HuH-7.5 (cell line): ENCODE data around the gene COL5A3.

ENCODE experiments used
- DNase-seq: peaks from one replicate; pipeline ENCODE4 v3.0.0; 2011; ENCODE audit warnings: low spot score

COL5A3 gene

DNA sequence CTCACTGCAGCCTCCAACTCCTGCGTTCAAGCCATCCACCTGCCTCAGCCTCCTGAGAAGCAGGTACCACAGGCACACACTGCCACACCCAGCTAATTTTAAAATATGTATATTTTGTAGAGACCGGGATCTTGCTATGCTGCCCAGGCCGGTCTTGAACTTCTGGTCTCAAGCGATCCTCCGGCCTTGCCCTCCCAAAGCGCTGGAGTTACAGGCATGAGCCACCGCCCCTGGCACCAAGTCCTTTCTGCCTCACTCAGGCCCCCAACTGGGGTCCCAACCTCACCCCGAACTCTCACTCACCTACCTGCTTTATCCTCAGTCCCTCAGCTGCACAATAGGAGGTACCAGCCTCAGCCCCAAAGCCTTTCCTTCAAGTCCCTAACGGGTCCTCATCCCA is 635 bp upstream of the COL5A3 start:
- no peak for DNase-seq

DNA sequence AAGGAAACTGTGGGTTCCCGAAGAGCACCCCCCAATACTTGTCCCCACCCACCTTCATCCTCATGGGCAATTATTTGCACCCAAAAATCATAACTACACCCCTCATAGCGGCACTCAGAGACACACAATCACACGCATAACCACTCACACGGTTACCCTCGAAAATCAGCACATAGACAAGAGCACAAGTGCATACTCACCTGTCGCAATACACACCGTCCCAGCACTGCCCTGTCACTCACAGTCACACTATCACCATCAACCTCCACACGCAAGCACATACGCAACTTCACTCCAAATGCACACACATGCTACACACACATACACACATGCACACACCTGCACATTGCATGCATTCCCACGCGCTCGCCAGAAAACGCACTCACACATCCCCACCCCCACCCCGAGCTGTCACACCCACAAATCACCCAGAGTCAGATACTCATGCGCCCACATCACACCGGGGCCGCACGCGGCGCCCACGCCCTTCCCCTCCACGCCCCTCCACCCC is 535 bp downstream of the COL5A3 start:
- no peak for DNase-seq

DNA sequence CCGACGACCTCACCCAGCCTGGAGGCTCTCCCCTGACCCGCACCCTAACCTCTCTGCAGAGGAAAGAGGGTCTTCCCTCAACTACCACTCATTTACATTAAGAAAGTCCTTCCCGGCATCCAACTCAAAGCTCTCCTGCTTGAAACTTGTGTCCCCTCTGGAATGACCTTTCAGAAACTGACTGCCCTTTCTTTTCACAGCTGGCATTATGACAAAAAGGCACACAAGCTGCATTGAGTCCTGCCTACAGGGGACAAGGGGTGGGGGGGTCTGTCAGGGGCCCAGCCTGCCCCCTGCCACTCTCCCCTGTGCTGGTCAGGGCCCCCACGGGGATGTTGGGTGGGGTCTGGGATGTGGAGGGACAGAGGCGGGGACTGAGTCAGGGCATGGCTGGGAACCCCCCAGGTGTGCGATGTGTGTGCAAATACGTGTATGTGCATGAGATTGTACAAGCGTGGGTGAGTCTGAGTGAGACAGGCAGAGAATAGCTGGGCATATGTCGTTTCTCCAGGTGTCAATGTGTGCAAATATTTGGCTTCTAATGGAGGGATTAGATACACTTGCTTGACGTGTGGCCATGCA is 2.0 kb downstream of the COL5A3 start:
- DNase-seq = no peak

DNA sequence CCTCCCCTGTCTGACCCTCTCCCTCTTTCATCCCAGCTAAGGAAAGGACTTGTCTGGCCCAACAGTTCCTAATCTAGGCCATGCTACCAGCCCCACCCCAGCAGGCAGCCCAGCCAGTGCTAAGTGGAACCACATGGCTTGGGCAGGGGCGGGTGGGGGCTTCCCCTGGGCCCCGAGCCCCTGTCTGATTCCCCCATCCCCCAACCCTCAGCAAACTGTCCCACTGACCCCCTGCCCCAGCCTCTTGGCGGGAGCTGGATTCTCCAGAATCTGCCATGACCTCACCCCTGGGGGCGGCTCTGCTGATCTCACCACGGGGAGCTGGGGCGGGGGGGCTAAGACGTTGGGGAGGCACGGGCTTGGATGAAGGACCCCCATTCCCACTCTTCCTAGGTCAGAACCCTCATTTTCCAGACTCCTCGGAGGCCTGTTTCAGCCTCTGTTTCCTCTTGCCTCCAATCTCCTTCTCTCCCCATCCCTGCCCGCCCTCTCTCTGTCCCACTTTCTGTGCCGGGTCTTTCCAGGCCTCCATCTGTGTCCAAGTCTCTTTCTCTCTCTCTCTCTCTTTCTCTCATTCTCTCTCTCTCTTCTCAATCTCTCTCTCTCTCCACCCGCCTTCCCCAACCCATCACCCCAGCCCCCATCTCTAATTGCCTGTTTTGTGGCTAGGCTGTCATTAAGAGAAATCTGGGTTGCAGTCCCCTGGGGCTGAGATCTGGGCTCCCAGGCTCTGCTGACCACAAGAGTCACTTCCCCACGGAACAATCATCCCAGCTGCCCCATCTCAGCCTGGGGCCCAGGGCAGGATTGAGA is 2.7 kb downstream of the COL5A3 start:
- no peak for DNase-seq

DNA sequence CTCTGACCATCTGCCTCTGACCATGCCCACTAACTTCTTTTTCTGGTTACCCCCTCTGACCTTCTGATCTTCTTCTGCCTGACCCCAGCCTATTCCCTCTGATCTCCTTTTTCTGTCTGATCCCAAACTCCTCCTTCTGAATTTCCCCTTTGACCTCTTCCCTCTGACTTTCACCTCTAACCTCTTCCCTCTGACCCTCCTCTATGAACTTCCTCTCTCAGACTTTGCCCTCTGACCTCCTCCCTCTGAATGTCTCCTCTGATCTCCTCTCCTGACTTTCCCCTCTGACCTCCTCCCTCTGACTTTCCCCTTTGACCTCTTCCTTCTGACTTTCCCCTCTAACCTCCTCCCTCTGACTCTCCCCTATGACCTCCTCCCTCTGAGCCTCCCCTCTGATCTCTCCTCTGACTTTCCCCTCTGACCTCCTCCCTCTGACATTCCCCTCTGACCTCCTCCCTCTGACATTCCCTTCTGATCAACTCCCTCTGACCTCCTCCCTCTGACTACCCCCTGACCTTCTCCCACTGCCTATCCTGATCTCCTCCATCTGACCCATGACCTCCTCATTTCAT is 3.5 kb downstream of the COL5A3 start:
- DNase-seq = no peak

DNA sequence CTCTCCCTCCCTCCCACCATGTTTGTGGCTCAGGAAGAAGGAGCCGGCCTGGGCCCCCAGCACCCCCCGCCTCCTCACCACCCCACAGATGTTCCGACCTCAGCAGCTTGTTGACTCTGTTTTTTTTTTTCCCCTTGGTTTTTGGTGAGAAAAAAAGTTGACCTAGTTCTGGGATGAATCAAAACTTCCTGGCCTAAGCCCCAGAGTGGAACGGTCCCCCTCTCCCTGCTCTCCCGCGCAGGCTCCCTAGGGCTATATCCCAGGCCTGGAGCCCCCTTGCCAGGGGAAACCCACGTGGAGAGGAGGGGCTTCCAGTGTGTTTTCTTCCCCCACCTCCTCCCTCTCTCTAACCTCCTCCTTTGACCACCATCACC is 4.0 kb downstream of the COL5A3 start:
- DNase-seq = no peak

DNA sequence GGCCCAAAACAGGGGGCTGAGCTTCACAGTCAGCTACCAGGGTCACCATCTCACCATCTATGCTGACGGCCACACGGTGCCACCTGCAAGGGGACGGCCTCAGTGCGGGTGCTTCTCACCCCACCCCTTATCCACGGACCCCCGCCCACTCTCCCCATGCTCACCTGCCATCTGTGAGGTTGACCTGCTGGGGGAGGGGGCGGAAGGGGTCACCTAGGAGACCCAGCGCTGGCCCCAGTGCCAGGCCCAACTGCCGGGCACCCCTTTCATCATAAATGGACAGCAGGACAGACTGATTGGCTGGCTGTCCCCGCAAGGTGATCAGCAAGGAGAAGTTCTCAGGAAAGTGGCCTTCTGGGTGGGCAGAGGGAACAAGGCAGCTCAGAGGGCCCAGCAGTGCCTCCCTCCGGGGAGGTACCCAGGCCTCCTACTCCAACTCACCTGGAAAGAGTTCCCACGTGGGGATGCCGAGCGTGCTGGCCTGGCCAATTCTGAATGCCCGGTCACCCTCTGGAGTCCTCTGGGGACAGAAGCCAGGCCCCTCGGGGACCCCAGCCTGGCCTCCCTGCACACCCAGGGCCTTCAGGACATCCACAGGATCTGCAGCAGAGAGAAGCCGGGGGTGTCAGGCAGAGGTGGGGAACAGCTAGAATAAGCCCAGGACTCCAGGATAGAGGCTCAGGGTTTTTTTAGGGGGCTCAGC is 4.5 kb downstream of the COL5A3 start:
- no peak for DNase-seq

DNA sequence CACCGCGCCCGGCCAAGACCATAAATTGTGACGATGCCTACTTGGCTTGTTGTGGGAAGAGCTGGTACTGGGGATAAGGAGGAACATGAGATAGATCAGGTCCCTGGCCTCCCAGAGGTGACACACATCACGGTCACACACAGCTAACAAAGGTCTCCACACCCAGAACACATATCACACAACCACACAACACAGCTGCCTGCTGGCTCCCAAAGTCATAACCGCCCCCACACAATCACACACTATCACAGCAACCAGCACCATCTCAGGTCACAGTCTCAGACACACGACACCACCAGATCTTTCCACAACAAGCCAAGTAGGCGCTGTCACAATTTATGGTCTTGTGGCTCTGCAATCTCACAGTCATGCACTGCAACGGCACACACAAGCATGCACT is 5.7 kb downstream of the COL5A3 start:
- DNase-seq = no peak

DNA sequence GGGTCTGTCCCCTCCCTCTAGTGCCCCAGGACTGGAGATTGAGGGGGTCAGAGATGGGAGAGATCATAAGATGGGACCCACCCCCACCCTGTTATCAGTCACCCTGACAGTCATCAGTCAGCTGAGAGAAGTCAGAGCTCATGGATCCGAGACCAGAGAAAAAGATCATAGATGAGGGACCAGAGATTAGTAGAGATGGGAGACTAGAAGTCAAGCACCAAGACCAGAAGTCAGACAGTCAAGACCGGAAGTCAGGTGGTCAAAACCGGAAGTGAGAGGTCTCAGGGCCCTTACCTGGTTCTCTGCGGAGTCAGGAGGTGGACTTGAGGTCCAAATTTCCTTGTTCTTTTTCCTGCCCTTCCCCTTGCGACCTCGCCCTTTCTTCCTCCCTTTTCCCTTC is 7.0 kb downstream of the COL5A3 start:
- DNase-seq = no peak

DNA sequence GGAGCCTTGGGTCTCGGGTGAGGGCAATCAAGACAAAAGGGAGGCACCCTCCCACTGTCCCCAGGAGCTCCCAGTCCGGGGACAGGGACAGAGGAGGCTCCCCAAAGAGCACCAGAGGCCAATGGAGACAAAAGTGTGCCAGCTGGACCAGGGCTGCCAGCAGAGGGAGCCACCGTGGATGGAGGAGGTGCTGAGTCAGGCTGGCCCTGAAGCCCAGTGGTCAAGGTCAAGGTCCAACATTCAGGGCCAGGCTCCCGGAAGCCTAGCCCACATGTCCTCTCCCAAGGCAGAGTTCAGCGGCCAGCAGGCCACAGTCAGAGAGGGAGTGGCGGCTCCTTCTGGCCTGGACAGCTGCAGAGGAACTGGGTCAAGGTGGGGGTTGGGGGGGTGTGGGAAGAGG is 8.4 kb downstream of the COL5A3 start:
- DNase-seq = peak; percentile 93

DNA sequence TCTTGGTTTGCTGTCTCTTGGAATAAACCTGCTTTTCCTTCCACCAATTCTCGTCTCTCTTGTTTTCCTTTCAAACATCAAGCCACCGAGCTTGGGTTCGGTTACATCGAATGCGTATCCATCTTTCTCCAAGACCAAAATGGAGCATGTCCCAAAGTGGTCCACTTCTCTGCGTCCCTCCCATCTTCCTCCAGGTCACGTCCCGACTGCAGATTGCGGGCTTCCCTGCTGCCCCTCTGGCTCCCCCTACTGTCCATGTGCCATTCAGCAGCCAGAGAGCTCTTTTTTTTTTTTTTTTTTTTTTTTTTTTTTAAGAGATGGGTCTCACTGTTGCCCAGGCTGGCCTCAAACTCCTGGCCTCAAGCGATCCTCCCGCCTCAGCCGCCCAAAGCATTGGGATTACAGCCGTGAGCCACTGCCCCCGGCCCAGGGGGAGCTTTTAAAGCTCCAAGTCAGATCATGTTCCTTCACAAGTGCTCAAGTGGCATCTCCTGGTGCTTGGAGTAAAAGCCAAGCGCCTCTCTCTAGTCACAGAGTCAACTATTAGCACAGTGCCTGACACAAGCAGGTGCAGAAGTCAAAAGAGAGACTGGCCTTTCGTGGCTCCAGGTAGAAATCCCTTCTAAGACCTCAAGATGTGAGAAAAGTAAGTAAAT is 10.0 kb downstream of the COL5A3 start:
- DNase-seq = peak; percentile 86

DNA sequence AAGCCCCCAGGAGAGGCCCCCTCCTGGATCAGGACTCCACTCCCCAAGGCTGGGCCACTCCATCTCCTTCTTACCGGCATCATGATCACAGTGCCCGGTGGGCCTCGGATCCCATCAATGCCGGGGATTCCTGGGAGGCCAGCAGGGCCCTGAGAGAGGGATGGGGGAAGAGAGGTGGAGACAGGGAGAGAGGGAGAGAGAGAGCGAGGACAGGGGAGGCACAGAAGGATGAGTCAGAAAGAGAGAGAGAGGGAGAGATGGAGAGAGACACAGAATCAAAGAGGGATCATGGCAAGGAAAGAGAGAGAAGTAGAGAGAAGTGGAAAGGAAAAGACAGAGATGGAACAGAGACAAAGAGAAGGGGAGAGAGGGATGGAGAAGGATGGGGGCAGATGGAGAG is 13.8 kb downstream of the COL5A3 start:
- DNase-seq = no peak

DNA sequence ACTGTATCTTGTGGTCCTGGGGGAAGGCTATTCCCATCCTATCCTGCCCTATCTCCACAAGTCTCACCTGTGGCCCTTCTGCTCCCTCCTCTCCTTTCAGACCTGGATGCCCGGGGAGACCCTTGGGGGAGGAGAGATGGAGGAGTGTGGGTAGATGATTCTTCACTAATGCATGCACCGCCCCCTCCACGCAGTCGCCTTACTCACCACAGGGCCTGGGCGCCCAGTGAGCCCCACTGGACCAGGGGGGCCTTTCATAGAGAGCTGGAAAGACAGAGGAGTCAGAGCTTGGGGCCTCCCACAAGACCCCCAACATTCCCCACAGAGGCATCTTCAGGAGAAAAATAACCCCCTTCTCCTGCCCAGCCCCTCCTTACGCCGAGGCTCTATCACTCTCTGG is 14.3 kb downstream of the COL5A3 start:
- DNase-seq = no peak

DNA sequence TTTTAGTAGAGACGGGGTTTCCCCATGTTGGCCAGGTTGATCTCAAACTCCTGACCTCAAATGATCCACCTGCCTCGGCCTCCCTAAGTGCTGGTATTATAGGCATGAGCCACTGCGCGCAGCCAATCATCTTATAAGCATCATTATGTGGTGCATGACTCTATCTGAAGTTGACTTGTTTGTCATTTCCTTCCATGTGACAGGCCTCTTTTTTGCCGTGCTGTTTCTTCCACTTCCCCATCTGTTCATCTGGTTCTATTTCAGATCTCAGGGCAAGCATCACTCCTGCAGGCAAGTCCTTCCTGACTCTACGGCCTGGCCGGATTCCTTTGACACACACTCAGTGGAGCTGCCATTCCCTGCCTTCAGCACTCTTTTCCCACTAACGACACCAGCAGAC is 15.2 kb downstream of the COL5A3 start:
- no peak for DNase-seq

DNA sequence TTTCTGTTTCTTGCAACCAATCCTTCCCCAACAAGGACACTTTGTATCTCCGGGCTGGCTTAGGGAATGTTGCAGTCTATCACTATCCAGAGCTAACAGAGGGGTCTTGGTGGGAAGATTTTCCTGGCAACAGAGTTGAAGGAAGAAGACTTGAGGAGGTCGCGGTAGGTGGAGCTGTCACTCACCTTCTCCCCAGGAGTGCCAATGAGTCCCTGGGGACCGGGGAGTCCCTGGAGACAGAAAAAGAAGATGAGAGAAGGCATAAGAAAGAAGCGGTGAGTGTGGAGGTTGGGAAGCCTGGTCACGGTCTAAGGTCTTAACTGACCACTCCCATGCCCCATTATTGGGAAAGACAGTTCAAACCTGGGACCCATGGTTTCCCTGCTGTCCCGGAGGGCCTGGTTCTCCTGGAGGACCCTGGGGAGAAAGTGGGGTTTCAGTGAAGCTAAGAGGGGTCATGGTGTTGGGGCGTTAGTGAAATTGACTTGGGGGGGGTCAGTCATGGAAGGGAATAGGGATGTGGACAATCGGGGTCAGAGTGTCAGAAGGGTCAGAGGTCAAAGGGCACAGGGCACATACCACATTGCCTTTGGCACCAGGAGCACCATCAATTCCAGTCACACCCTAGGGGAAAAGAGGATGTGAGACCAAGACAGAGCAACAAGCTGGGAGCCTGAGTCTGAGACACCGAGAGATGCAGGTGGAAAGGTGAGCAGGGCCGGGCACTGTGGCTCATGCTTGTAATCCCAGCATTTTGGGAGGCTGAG is 18.7 kb downstream of the COL5A3 start:
- DNase-seq = no peak

DNA sequence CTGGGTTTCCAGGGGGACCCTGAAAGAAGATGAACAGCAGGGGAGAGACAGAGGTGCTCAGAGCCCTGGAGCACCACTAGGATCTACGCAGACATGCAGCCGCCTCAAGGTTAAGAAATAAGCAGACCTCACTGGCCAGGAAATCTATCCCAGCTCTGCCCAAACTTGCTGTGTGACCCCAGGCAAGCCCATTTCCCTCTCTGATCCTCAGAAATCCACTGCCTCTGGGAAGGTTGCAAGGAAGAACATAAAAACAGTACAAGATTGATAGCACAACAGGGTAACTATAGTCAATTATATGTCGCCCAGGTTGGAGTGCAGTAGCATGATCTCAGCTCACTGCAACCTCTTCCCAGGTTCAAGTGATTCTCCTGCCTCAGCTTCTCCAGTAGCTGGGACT is 20.8 kb downstream of the COL5A3 start:
- no peak for DNase-seq

DNA sequence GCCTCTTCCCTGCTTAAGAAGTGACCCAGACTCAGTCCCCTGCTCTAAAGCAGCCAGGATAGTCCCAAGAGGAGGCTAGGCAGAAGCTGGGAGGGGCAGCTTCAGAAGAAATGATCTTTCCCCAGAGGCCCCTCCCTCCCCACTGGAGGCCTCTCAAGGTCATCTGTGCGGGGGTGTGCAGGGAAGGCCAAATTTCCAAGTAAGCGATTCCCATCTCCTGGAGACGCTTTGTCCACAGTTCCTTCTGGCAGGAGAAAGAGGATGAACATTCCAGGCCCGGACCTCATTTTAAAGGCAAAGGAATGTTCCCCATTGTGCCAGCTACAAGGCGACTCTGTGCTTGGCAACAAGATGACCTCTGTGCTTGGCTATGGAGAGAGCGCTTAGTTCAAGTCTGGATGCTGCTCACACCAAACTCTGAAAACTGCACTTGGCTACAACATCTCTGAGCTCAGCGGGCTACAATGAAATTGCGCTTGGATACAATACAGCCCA is 23.5 kb downstream of the COL5A3 start:
- DNase-seq = no peak

DNA sequence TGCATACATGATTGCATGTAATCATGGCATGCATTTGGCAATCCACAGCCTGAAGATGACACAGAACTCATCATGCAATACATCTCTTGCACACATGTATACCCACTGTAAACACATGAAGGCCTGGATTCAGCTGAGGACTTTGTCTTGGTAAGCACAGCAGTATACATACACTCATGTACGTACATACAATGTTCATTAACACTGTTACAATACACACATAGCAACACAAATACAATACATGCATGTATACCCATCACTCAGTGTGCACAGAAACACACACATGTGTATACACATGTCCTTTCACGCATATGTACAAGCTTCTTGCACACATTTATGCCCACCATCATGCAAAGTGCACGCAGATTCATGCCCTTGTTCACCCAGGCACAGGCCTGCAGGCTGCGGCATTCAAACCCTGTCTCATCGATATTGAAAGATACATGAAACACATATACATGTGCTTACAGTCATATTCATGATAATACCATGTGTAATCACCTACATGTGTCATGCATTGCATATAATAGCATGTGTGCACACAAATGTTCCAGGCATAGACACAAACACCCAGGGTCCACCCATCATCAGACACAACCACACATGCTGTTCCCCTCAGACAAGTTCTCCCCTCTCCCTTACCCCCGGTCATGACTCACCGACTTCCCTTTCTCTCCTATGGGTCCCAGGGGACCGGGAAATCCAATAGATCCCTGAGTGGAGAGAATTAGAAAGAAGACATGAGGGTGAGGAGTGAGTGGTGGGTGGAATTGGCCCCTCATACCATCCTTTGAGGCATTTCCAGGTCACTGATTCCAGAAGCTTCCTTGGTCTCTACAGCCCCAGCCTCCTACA is 28.7 kb downstream of the COL5A3 start:
- DNase-seq = no peak

DNA sequence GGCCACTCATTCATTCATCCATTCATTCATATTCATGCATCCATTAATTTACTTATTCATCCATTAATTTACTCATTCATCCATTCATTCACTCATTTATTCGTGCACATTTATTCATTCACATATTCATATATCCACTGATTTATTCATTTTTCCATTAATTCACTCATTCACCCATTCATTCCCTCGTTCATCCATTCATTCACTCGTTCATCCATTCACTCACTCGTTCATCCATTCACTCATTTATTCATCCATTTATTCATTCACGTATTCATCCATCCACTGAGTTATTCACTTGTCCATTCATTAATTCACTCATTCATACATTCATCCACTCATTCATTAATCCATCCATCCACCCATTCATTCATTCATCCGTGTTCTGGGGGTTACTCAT is 38.2 kb downstream of the COL5A3 start:
- DNase-seq = no peak

DNA sequence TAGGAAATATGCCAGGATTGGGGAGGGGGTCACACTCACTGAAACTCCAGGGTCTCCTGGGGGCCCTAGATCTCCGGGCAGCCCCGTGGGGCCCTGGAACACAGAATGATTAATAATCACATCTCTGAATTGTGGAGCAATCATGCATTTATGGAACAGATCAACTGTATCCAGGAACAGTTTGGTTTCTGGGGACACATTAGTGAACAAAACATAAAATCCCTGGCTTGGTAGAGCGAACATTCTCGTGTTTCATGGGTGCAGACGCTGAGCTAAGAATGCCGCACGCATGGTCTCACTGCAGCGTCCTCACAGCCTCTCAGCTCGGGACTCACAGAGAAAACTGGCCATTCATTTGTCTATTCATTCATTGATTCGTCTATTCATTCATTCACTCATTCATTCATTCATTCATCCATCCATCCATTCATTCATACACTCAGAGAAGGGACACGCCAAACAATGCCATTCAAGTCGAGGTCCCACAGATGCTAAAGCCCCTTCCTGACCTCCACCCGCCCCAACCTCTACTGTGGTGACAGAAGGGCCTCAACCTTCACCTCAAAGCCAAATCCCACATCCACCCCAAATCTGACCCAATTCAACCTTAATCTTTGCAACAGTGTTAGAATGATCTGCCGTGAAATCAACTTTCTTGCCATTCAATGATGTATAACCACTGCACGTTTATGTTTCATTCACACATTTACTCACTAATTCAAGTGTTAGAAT is 39.0 kb downstream of the COL5A3 start:
- DNase-seq = no peak
